ENCODE data around the gene SLC50A1. TPM values are rescaled to one million over a fixed set of nuclear protein-coding genes. Genes with fewer than 3 reads are reported as not detected.

Gene SLC50A1
- total and polyA plus RNA-seq, 9 of the 15 experiments (the other 6 are each of a cell fraction or from before 2014, with no cell fraction given) = 46.5 to 132 (median 91.9) TPM

DNA sequence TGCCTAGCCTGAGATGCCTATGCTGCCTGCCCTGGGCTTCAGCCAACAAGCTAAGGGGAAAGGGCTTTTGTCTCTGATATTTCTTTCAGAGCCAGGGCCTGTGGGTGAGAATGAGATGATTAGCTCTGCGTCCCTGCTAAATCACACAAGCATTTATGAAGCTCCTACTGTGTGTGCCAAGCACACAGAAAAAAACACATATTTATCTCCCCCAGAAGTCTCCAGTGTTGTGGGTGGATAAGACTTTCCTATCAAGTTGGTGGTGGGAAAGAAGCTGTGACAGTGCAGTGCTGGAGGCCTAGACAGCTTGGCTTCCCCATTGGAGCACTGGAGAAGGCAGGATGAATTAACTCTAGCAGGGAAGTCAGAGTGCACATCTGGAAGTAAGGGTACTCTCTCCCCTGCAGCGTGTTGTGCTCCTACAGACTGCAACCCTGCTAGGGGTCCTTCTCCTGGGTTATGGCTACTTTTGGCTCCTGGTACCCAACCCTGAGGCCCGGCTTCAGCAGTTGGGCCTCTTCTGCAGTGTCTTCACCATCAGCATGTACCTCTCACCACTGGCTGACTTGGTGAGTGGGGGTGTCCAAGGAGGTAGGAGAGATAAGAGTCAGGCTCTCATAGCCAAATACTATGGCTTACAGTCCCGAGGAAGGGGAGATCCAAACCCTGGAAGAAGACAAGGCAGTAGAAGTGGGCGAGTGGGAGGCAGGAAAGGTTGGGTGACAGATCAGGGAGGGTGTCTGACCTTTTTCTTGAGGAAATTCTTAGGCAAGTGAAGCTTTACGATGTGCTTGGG, 1.7 kb downstream of the SLC50A1 start (continued):
- TF ChIP-seq LEF1 (IDR thresholded peaks at IDR 0.05) = 0 out of 2 replicates have a peak, but pooled peaks have one; percentile 39
- TF ChIP-seq, protein P1, sequence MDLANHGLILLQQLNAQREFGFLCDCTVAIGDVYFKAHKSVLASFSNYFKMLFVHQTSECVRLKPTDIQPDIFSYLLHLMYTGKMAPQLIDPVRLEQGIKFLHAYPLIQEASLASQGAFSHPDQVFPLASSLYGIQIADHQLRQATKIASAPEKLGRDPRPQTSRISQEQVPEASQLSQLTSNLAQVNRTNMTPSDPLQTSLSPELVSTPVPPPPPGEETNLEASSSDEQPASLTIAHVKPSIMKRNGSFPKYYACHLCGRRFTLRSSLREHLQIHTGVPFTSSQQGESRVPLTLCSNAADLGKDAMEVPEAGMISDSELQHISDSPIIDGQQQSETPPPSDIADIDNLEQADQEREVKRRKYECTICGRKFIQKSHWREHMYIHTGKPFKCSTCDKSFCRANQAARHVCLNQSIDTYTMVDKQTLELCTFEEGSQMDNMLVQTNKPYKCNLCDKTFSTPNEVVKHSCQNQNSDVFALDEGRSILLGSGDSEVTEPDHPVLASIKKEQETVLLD (IDR thresholded peaks at IDR 0.05) = no peak
- no peak for TF ChIP-seq NR3C1 (CRISPR knock-in tag; IDR thresholded peaks at IDR 0.05)
- no peak for TF ChIP-seq EZH2 (IDR thresholded peaks at IDR 0.05; ENCODE audit: borderline replicate concordance, low read depth, low read length)
- TF ChIP-seq, protein P2, sequence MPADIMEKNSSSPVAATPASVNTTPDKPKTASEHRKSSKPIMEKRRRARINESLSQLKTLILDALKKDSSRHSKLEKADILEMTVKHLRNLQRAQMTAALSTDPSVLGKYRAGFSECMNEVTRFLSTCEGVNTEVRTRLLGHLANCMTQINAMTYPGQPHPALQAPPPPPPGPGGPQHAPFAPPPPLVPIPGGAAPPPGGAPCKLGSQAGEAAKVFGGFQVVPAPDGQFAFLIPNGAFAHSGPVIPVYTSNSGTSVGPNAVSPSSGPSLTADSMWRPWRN (IDR thresholded peaks at IDR 0.05; ENCODE audit: low read depth) = no peak
- no peak for TF ChIP-seq ZNF165 (CRISPR knock-in tag; IDR thresholded peaks at IDR 0.05; ENCODE audit: borderline replicate concordance)
- TF ChIP-seq HMG20A (CRISPR knock-in tag; conservative IDR thresholded peaks at IDR 0.05) = no peak
- TF ChIP-seq NCOA6 (IDR thresholded peaks at IDR 0.05) = no peak
- no peak for TF ChIP-seq HNRNPLL (IDR thresholded peaks at IDR 0.05; ENCODE audit: low read depth, low read length, poor library complexity, severe bottlenecking)
- no peak for TF ChIP-seq CHD4 (IDR thresholded peaks at IDR 0.05; ENCODE audit: insufficient read depth, insufficient replicate concordance, low read depth, low read length, poor library complexity, severe bottlenecking)
- no peak for TF ChIP-seq SAFB (IDR thresholded peaks at IDR 0.05; ENCODE audit: borderline replicate concordance, low read depth, low read length)
- TF ChIP-seq, protein P3, sequence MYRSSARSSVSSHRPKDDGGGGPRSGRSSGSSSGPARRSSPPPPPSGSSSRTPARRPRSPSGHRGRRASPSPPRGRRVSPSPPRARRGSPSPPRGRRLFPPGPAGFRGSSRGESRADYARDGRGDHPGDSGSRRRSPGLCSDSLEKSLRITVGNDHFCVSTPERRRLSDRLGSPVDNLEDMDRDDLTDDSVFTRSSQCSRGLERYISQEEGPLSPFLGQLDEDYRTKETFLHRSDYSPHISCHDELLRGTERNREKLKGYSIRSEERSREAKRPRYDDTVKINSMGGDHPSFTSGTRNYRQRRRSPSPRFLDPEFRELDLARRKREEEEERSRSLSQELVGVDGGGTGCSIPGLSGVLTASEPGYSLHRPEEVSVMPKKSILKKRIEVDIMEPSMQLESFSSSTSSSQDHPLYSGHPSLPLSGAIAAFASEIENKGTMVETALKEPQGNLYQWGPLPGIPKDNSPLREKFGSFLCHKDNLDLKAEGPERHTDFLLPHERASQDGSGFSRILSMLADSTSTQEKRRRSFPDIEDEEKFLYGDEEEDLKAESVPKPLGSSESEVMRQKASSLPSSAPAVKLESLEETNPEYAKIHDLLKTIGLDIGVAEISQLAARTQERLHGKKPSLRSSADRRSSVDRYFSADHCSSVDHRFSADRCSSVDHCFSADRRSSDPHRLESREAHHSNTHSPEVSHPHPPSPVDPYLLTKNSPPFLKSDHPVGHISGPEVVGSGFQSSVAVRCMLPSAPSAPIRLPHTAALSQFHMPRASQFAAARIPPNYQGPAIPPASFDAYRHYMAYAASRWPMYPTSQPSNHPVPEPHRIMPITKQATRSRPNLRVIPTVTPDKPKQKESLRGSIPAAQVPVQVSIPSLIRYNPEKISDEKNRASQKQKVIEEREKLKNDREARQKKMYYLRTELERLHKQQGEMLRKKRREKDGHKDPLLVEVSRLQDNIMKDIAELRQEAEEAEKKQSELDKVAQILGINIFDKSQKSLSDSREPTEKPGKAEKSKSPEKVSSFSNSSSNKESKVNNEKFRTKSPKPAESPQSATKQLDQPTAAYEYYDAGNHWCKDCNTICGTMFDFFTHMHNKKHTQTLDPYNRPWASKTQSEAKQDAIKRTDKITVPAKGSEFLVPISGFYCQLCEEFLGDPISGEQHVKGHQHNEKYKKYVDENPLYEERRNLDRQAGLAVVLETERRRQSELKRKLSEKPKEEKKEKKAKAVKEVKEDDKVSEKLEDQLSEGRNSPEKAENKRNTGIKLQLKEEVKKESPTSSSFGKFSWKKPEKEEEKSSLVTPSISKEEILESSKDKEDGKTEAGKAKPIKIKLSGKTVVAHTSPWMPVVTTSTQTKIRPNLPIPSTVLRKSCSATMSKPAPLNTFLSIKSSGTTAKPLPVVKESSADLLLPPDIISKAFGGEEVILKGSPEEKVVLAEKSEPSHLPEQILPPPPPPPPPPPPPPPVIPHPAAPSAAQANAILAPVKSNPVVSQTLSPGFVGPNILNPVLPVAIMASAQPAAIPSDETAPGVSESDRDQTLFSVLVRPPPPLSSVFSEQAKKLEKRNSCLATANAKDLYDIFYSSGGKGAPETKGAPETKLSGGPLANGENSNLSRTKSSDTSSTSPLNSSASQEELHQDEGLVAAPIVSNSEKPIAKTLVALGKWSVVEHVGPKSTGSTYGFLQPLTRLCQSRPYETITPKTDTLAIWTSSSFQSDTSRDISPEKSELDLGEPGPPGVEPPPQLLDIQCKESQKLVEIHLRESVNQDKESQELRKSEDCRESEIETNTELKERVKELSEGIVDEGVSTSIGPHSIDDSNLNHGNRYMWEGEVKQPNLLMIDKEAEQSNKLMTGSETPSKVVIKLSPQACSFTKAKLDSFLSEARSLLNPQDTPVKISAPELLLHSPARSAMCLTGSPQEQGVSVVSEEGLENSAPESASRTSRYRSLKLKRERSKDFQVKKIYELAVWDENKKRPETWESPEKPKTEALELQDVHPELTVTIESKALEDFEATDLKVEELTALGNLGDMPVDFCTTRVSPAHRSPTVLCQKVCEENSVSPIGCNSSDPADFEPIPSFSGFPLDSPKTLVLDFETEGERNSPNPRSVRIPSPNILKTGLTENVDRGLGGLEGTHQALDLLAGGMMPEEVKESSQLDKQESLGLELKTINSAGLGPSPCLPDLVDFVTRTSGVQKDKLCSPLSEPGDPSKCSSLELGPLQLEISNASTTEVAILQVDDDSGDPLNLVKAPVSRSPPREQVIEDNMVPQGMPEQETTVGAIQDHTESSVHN (IDR thresholded peaks at IDR 0.05; ENCODE audit: borderline replicate concordance in 1 of 2, low read depth in 1 of 2) = no peak
- 0 out of 2 replicates have a peak, but pooled peaks have one; percentile 20 for TF ChIP-seq MTA1 (IDR thresholded peaks at IDR 0.05; ENCODE audit: borderline replicate concordance)
- no peak for TF ChIP-seq CSDE1 (IDR thresholded peaks at IDR 0.05)
- no peak for TF ChIP-seq SMARCB1 (IDR thresholded peaks at IDR 0.05; ENCODE audit: insufficient read length, low read depth)

Data from K562 (cell line).